Choroid plexus epithelial cell (primary cell): ENCODE results near the gene C2orf72.

Source experiments
- DNase-seq: peaks from one replicate; pipeline ENCODE4 v3.0.0-alpha.2; 2010; ENCODE audit warnings: low read depth
- H3K4me3 ChIP-seq: 2 replicates; pipeline ENCODE4 v1.5.1; 2011; ENCODE audit warnings: low read depth, mild to moderate bottlenecking, control low read depth, low read length, moderate library complexity
- TF ChIP-seq, protein P1 (sequence below): conservative IDR thresholded peaks from 2 replicates; pipeline ENCODE4 v1.5.1; 2011; ENCODE audit warnings: low read depth, mild to moderate bottlenecking, control low read depth, inconsistent platforms, low read length, moderate library complexity

The C2orf72 gene

DNA sequence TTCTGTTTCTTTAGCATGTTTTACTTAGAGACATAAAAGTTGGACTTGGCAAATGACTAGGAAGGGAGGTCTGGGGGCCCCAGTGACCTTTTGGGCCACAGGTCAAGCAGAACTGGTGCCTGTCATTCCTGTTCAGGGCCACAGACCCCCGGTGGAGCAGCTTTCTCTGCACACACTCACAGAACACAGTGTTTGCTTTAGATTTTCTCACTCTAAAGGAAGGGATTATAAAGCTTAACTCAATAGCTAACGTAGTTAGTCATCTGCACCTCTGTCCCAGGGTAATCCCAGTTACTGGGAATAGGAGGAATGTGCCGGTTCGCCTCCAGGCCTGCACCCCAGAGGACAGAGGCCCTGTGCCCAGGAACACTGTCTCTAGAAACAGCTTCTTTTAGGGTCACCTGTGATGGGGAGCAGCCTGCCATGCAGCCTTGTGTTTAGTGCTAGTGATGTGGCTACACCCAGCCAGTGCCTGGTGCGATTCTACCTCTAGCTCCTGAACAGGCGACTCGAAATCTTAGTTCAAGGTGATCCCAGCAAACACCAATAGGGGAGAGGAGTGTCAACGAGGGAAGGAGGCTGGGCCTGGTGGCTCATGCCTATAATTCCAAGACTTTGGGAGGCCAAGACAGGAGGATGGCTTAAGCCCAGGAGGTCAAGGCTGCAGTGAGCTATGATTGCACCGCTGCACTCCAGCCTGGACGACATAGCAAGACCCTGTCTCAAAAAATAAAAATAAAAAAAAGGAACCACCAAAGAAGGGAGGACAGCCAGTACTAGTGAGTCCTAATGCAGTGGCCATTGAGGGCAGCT is 29.8 kb upstream of the C2orf72 start:
- no peak for DNase-seq
- H3K4me3 ChIP-seq, result no peak overlapping the region
- TF ChIP-seq, protein P1, sequence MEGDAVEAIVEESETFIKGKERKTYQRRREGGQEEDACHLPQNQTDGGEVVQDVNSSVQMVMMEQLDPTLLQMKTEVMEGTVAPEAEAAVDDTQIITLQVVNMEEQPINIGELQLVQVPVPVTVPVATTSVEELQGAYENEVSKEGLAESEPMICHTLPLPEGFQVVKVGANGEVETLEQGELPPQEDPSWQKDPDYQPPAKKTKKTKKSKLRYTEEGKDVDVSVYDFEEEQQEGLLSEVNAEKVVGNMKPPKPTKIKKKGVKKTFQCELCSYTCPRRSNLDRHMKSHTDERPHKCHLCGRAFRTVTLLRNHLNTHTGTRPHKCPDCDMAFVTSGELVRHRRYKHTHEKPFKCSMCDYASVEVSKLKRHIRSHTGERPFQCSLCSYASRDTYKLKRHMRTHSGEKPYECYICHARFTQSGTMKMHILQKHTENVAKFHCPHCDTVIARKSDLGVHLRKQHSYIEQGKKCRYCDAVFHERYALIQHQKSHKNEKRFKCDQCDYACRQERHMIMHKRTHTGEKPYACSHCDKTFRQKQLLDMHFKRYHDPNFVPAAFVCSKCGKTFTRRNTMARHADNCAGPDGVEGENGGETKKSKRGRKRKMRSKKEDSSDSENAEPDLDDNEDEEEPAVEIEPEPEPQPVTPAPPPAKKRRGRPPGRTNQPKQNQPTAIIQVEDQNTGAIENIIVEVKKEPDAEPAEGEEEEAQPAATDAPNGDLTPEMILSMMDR, result no peak

DNA sequence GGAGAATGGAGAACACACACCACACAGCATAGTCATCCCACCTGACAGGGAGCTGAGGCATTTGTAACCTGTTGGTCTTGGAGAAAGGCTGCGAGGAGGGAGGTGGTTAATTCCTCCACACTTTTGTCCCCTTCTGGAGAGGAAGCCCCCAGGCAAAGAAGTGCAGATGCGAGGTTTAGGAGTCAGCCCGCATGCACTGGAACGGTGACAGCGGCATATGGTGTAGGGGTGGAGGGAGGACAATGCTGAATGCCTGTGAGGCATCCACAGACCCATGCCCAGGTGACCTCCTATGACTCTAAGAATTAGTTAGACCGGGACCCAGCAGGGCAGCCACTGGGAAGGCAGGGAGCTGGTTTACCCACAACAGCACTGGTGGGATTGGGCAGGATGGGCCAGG is 29.2 kb upstream of the C2orf72 start:
- TF ChIP-seq, protein P1, result no peak
- H3K4me3 ChIP-seq, result no peak overlapping the region
- no peak for DNase-seq

DNA sequence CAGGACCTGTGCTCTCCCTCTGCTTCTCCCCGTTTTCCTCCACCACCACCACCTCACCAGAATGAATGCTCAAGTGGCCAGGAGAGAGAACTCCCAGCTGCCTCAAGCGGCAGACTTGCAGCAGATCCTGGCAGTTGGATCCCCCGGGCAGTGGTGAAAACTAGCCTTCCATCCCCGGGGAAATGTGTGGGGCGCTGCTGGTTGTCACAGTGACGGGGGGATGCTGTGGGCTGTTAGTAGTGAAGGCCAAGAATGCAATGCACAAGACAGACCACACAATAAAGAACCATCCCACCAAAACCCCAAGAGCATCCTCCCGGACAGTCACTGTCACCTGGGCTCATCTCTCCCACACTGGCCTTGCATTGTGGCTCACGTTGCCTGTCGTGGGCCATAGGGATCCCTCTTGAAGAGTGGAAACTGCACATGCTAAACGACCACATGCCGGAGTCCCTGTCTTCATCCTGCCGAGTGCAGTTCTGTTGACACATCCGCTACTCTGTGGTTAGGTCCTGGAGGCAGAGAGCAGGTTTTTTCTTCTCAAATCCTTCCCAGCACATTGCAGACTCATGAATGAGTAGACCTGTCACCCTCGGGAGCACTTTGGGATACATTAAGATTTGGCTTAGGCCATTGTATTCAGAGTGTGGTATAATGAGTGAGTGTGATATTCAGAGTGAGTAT is 27.9 kb upstream of the C2orf72 start:
- TF ChIP-seq, protein P1, result no peak
- DNase-seq, result no peak
- no peak overlapping the region for H3K4me3 ChIP-seq

DNA sequence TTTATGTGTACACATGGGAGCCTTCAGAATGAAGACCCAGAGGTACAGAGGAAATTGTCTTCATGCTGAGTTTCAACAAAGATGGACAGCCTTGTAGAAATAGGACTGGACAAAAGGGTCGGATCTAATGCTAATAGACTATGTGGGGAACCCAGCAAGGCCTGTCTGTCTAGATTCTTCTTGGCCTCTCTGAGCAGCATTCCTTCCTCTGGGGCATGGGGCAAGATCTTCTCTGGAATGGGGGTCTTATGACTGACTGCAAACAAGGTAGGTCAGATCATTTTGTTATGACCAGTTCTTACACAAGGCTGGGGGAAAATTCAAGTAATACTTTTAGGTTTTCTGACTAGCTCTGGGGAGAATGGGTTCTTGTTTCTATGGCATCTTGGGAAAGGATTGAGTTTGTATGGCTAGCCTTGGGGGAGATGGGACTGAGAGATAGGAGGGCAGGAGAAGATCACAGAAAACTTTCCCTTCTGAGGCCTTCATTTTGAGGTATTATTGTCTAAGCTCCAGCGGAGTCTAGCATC is 27.1 kb upstream of the C2orf72 start:
- no peak for DNase-seq
- TF ChIP-seq, protein P1, result no peak

DNA sequence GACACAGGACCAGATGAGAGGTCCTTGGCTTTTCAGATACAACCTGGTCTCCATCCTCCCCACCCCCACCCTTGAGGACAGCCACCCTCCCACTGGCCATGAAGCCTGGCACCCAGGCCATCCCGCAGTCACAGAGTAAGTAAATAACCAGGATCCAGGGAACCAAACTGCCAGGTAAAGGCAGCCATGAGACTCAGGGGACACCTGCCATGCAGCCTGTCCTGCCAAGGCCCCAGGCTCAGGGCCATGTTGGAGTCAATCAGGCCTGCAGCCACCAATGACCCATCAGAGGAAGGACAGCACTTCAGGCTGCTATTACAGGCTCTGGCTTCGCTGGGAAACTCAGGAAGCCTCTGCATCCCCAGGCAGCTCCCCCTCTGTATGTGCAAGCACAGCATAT is 25.8 kb upstream of the C2orf72 start:
- no peak for DNase-seq
- TF ChIP-seq, protein P1, result no peak
- no peak overlapping the region for H3K4me3 ChIP-seq

More for the DNA sequence above, 27.1 kb upstream of the C2orf72 start:
- no peak overlapping the region for H3K4me3 ChIP-seq

DNA sequence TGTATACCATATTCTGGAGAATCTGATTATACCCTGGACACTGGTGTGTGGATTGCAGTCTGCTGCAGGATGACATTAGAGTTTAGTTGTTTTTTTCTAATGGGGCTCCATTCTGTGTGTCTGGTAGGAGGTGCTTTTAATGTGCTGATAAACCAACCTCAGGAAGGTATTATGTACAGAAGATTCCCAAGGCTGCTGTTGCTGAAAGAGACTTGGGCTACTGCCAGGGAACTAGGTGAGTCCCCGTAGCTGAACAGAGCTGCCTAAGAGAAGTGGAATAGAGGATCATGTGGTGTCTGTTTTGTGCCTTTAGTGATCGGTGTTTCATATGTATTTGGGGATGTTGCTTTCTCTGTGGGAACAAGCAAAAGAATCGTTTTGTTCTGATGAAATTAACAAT is 24.9 kb upstream of the C2orf72 start:
- TF ChIP-seq, protein P1, result no peak
- no peak for DNase-seq
- no peak overlapping the region for H3K4me3 ChIP-seq
